HG02759 (cell line): Measurements from ENCODE around the gene DCTN3.

Experiments used
- ATAC-seq: cut with Tn5 transposase; IDR thresholded peaks from one replicate; pipeline ENCODE4 v1.9.1; 2021; ENCODE audit warnings: mild to moderate bottlenecking, moderate library complexity; ENCODE audit not compliant: unreplicated experiment

The DCTN3 gene

GRCh38 chr9:34591248-34591916 is 28.9 kb downstream of the DCTN3 start:
- ATAC-seq: peak; percentile 71

- ATAC-seq: no peak
Measured at GRCh38 chr9:34590381-34591247, 29.7 kb downstream of the DCTN3 start.

GRCh38 chr9:34589636-34590380 is 30.5 kb downstream of the DCTN3 start, which contains the start of gene CNTFR:
Gene CNTFR, minus strand, starts transcription at chr9:34589724. Its CDS starts 20,743 bp downstream, at chr9:34568981.
- no peak for ATAC-seq

- ATAC-seq: no peak
Measured at GRCh38 chr9:34588671-34589635, 31.3 kb downstream of the DCTN3 start.

- ATAC-seq: no peak
Measured at GRCh38 chr9:34587271-34587670, 33.0 kb downstream of the DCTN3 start.

- ATAC-seq: no peak
Measured at GRCh38 chr9:34585946-34586669, 34.2 kb downstream of the DCTN3 start.

GRCh38 chr9:34584970-34585369 is 35.3 kb downstream of the DCTN3 start:
- ATAC-seq: no peak

- ATAC-seq: no peak
Measured at GRCh38 chr9:34582787-34583186, 37.5 kb downstream of the DCTN3 start.

- no peak for ATAC-seq
Measured at GRCh38 chr9:34581318-34581717, 39.0 kb downstream of the DCTN3 start.

GRCh38 chr9:34580358-34580757 is 39.9 kb downstream of the DCTN3 start:
- ATAC-seq: no peak

- ATAC-seq: no peak
Measured at GRCh38 chr9:34579808-34580163, 40.5 kb downstream of the DCTN3 start.

GRCh38 chr9:34579104-34579807 is 41.0 kb downstream of the DCTN3 start:
- ATAC-seq: no peak

- no peak for ATAC-seq
Measured at GRCh38 chr9:34578241-34579103, 41.8 kb downstream of the DCTN3 start.

- ATAC-seq: no peak
Measured at GRCh38 chr9:34577400-34578240, 42.7 kb downstream of the DCTN3 start.

- ATAC-seq: no peak
Measured at GRCh38 chr9:34576597-34577399, 43.5 kb downstream of the DCTN3 start.

- ATAC-seq: no peak
Measured at GRCh38 chr9:34575862-34576596, 44.3 kb downstream of the DCTN3 start.
